ENCODE measurements around the gene OR4N5.
"Not testable (repeated sequence)": the region's sequence is repeated elsewhere in the genome, so short reads cannot be mapped to it uniquely, and the experiment has no call there.

Gene OR4N5

GRCh38 chr14:20138520-20138919 lies at the start of gene OR4N5:
Gene OR4N5, plus strand, starts transcription at chr14:20138820. Its CDS starts 4,916 bp downstream, at chr14:20143736.
- DNase-seq (ENCODE audit: low spot score): no peak

- DNase-seq (ENCODE audit: low spot score): no peak
Observed at GRCh38 chr14:20092050-20092449, 46.6 kb upstream of the OR4N5 start.

- no peak for DNase-seq (ENCODE audit: low spot score)
Observed at GRCh38 chr14:20093442-20093841, 45.2 kb upstream of the OR4N5 start.

- not testable (repeated sequence) for DNase-seq (ENCODE audit: low spot score)
Observed at GRCh38 chr14:20098926-20099770, 39.5 kb upstream of the OR4N5 start.

- DNase-seq (ENCODE audit: low spot score): no peak
Observed at GRCh38 chr14:20110438-20110837, 28.2 kb upstream of the OR4N5 start, which contains the start of gene OR4K17. Gene OR4K17, plus strand, starts transcription at chr14:20110739. Its CDS starts 6,761 bp downstream, at chr14:20117500.

GRCh38 chr14:20112321-20112720 lies 26.3 kb upstream of the OR4N5 start:
- no peak for DNase-seq (ENCODE audit: low spot score)

- no peak for DNase-seq (ENCODE audit: low spot score)
Observed at GRCh38 chr14:20116748-20117147, 21.9 kb upstream of the OR4N5 start.

GRCh38 chr14:20118795-20119194 lies 19.8 kb upstream of the OR4N5 start:
- DNase-seq (ENCODE audit: low spot score): no peak

GRCh38 chr14:20143911-20144310 lies 5.3 kb downstream of the OR4N5 start:
- no peak for DNase-seq (ENCODE audit: low spot score)

- DNase-seq (ENCODE audit: low spot score): no peak
Observed at GRCh38 chr14:20144820-20145219, 6.2 kb downstream of the OR4N5 start.

GRCh38 chr14:20164462-20164861 lies 25.8 kb downstream of the OR4N5 start:
- no peak for DNase-seq (ENCODE audit: low spot score)

GRCh38 chr14:20167091-20167490 lies 28.5 kb downstream of the OR4N5 start:
- no peak for DNase-seq (ENCODE audit: low spot score)

GRCh38 chr14:20169852-20170251 lies 31.2 kb downstream of the OR4N5 start:
- not testable (repeated sequence) for DNase-seq (ENCODE audit: low spot score)

- not testable (repeated sequence) for DNase-seq (ENCODE audit: low spot score)
Observed at GRCh38 chr14:20174205-20174604, 35.6 kb downstream of the OR4N5 start.

- DNase-seq (ENCODE audit: low spot score): no peak
Observed at GRCh38 chr14:20176330-20176729, 37.7 kb downstream of the OR4N5 start.

GRCh38 chr14:20177433-20177974 lies 38.9 kb downstream of the OR4N5 start:
- DNase-seq (ENCODE audit: low spot score): no peak

- DNase-seq (ENCODE audit: low spot score): no peak
Observed at GRCh38 chr14:20179218-20179617, 40.6 kb downstream of the OR4N5 start.

- DNase-seq (ENCODE audit: low spot score): no peak
Observed at GRCh38 chr14:20179880-20180279, 41.3 kb downstream of the OR4N5 start.

GRCh38 chr14:20180486-20180885 lies 41.9 kb downstream of the OR4N5 start:
- no peak for DNase-seq (ENCODE audit: low spot score)

GRCh38 chr14:20184181-20184580 lies 45.6 kb downstream of the OR4N5 start:
- DNase-seq (ENCODE audit: low spot score): no peak

GRCh38 chr14:20190596-20190995 lies 52.0 kb downstream of the OR4N5 start, which contains the start of gene OR11G2:
Gene OR11G2, plus strand, starts transcription at chr14:20190896. Its CDS starts 6,542 bp downstream, at chr14:20197438.
- DNase-seq (ENCODE audit: low spot score): no peak

GRCh38 chr14:20191396-20191795 lies 52.8 kb downstream of the OR4N5 start:
- DNase-seq (ENCODE audit: low spot score): no peak

GRCh38 chr14:20194101-20194500 lies 55.5 kb downstream of the OR4N5 start:
- no peak for DNase-seq (ENCODE audit: low spot score)
